Esophagus muscularis mucosa (tissue), 4 donors: Measurements from ENCODE around the gene ITPR1. TPM values are rescaled to one million over a fixed set of nuclear protein-coding genes. Genes with fewer than 3 reads are reported as not detected.

ENCODE experiments used
- DNase-seq: peaks from one replicate; pipeline ENCODE4 v3.0.0-alpha.2; 2017; ENCODE audit errors: extremely low spot score
- H3K27ac ChIP-seq, 4 donors: fragments of 200-600 bp; sonication (generic); replicated peaks in 1 of 4; 1 replicate in 3 of 4; 2 replicates in 1 of 4; pipeline ENCODE4 v1.5.1; 2016 to 2019; ENCODE audit warnings: mild to moderate bottlenecking in 1 of 4
- H3K27me3 ChIP-seq, 4 donors: fragments of 200-600 bp; sonication (generic); one replicate each; pipeline versions ENCODE4 v1.5.1 to v1.6.0; 2016 to 2019
- H3K36me3 ChIP-seq, 4 donors: fragments of 200-600 bp; sonication (generic); one replicate each; pipeline ENCODE4 v1.5.1; 2016 to 2019
- H3K4me1 ChIP-seq, 4 donors: fragments of 200-600 bp; sonication (generic); one replicate each; pipeline ENCODE4 v1.5.1; 2016 to 2019
- H3K4me3 ChIP-seq, 4 donors: fragments of 200-600 bp; sonication (generic); 1 replicate in 2 of 4; 2 replicates in 2 of 4; pipeline ENCODE4 v1.5.1; 2016 to 2019; ENCODE audit warnings: mild to moderate bottlenecking in 4 of 4, moderate library complexity in 1 of 4
- H3K9me3 ChIP-seq, 4 donors: fragments of 200-600 bp; sonication (generic); 1 replicate in 3 of 4; 2 replicates in 1 of 4; pipeline ENCODE4 v1.5.1; 2016 to 2019
- EP300 ChIP-seq: sonication (generic); formaldehyde crosslinking; IDR thresholded peaks from one replicate; pipeline ENCODE4 v1.6.1; 2017; ENCODE audit warnings: antibody characterized with exemption
- POLR2A ChIP-seq: fragments of 450-650 bp; IDR thresholded peaks from one replicate; pipeline ENCODE4 v1.6.1; 2017; ENCODE audit warnings: antibody characterized with exemption, moderate library complexity, mild to moderate bottlenecking, low read depth
- POLR2AphosphoS5 ChIP-seq, 2 donors: sonication (generic); formaldehyde crosslinking; IDR thresholded peaks; one replicate each; pipeline ENCODE4 v1.6.1; 2017; ENCODE audit warnings: antibody characterized with exemption in 2 of 2
- WGBS: methylation state at CpG from one replicate; pipeline ENCODE4 v1.1.5; 2018; 5-methylcytosine and 5-hydroxymethylcytosine counted together
- intact Hi-C: fragments of 100-400 bp; cut with DNase I; formaldehyde crosslinking; loops from one replicate; pipeline ENCODE4 v1.15.1; 2023
- total RNA-seq, 4 donors: library from RNA; depleted of rRNA; stranded (reverse); fragments of >200 nt; gene quantifications; one replicate each; pipeline versions ENCODE4 v1.1.0 to v1.2.1, GENCODE V29; 2016
- TF ChIP-seq, protein P1 (sequence below), 3 experiments: fragments of 200-600 bp in 2 of 3; fragments of 450-650 bp in 1 of 3; sonication (generic) in 2 of 3; IDR thresholded peaks; one replicate each; pipeline ENCODE4 v1.5.1; 2017 to 2019; ENCODE audit warnings: antibody characterized with exemption in 3 of 3, mild to moderate bottlenecking in 2 of 3, moderate library complexity in 1 of 3

Gene ITPR1
- total RNA-seq, 4 donors from 2014 or later: 204 to 271 (median 222) TPM

- peaks cover 0 to 5% (median 0%) of the 10 kb centered on the region in 4 donors for H3K36me3 ChIP-seq
- H3K27me3 ChIP-seq: no peaks in the 10 kb centered on the region
- 71% methylated on average over 5 of the region's 5 CpGs for WGBS
- H3K9me3 ChIP-seq: no peaks in the 10 kb centered on the region
- TF ChIP-seq, protein P1, sequence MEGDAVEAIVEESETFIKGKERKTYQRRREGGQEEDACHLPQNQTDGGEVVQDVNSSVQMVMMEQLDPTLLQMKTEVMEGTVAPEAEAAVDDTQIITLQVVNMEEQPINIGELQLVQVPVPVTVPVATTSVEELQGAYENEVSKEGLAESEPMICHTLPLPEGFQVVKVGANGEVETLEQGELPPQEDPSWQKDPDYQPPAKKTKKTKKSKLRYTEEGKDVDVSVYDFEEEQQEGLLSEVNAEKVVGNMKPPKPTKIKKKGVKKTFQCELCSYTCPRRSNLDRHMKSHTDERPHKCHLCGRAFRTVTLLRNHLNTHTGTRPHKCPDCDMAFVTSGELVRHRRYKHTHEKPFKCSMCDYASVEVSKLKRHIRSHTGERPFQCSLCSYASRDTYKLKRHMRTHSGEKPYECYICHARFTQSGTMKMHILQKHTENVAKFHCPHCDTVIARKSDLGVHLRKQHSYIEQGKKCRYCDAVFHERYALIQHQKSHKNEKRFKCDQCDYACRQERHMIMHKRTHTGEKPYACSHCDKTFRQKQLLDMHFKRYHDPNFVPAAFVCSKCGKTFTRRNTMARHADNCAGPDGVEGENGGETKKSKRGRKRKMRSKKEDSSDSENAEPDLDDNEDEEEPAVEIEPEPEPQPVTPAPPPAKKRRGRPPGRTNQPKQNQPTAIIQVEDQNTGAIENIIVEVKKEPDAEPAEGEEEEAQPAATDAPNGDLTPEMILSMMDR (IDR thresholded peaks at IDR 0.05): no peak
- TF ChIP-seq POLR2AphosphoS5 (IDR thresholded peaks at IDR 0.05) (no peak), EP300 (no peak), POLR2A (no peak)
- no peak for DNase-seq
- peak overlapping the region in 1 of 4 donors; percentile 24 for H3K27ac ChIP-seq
- no peak overlapping the region for H3K4me3 ChIP-seq
- peaks cover 0 to 24% (median 0%) of the 10 kb centered on the region in 4 donors for H3K4me1 ChIP-seq
- intact Hi-C loops: no loop called here
These were observed 357.2 kb downstream of the ITPR1 start for GRCh38 chr3:4850211-4850927.

DNA sequence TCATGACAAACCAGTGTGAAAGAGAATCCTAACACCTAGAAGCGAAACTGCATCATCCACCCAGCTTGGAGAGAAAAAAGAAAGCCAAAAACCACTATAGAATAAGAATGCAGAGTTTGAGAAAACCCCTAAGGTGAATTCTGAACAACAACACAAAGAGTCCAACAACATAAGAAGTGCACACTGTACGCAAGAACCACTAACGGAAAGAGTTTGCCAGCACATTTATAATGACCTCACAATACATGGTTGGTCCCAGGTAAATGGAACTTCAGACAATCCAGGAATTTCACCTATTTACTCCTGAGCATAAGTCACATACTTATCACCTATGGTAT is 357.7 kb downstream of the ITPR1 start:
- Histone ChIP-seq H3K36me3 (peaks cover 0 to 5% (median 0%) of the 10 kb centered on the region in 4 donors), H3K9me3 (no peaks in the 10 kb centered on the region), H3K4me3 (no peak overlapping the region), H3K4me1 (peaks cover 0 to 24% (median 0%) of the 10 kb centered on the region in 4 donors), H3K27me3 (no peaks in the 10 kb centered on the region), H3K27ac (no peak overlapping the region)
- DNase-seq: no peak
- TF ChIP-seq POLR2A (no peak), EP300 (no peak), POLR2AphosphoS5 (IDR thresholded peaks at IDR 0.05) (no peak)
- TF ChIP-seq, protein P1 (IDR thresholded peaks at IDR 0.05): no peak
- intact Hi-C loops: no loop called here
- 97% methylated on average over 3 of the region's 3 CpGs for WGBS

DNA sequence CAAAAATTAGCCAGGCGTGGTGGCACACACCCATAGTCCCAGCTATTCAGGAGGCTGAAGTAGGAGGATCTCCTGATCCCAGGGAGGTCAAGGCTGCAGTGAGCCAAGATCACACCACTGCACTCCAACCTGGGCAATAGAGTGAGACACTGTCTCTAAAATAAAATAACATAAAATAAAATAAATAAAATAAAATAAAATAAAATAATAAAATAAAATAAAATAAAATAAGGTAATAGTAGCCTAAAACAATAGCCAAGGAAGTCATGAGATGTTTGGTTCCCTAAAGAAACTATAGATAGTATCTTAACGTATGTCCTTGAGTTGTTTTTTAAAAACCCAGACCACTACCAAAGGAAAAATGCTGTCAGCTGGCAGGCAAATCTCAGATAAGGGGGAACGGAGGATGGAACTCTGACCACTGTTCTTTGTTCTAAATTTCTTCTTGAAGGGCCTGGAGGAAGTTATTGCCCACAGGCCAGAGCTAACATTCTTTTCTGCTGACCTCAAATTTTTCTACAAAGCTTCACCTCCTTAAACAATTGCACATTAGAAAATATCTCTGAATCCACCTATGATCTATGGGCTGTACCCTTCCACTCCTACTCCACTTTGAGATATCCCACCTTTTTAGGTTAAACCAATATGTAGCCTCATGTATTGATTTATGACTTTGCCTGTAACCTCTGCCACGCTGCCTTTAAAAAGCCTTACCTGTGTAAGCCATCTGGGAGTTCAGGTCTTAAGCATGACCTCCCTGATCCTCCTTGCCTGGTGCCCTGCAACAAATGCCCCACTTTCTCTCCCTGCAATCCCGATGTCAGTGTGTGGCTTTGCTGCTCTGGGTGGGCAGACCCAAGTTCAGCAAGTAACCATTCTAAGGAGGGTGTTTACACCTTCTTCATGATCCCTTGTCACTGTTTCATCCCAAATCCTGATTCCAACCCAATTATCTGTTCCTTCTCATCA is 359.9 kb downstream of the ITPR1 start:
- no peak overlapping the region for H3K27ac ChIP-seq
- H3K27me3 ChIP-seq: no peaks in the 10 kb centered on the region
- peaks cover 0 to 12% (median 0%) of the 10 kb centered on the region in 4 donors for H3K4me1 ChIP-seq
- H3K4me3 ChIP-seq: no peak overlapping the region
- H3K36me3 ChIP-seq: peaks cover 0 to 4% (median 0%) of the 10 kb centered on the region in 4 donors
- no peaks in the 10 kb centered on the region for H3K9me3 ChIP-seq
- TF ChIP-seq POLR2AphosphoS5 (IDR thresholded peaks at IDR 0.05): no peak
- TF ChIP-seq POLR2A: no peak
- no peak for TF ChIP-seq EP300
- TF ChIP-seq, protein P1 (IDR thresholded peaks at IDR 0.05): no peak
- WGBS: 83% methylated on average over 5 of the region's 5 CpGs
- intact Hi-C loops: no loop called here
- DNase-seq: no peak

DNA sequence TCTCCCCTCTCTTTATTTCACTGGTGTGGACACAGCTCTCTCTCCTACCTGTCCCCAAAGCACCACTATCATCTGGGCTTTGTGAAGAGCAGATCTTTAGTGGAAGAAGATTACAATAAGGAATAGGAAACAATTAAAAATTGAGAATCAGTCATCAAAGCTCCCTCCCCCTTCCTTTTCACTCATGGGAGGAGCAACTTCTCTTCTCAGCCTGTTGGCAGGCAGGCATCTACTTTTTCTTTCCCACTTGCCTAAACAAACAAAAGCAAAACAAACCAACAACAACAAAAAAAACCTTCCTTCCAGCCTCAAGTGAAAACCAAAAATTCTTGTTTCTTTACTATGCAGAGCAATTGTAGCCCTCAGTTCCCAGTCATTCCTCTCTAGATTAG is 360.6 kb downstream of the ITPR1 start:
- Histone ChIP-seq H3K4me1 (peaks cover 0 to 11% (median 0%) of the 10 kb centered on the region in 4 donors), H3K27ac (no peak overlapping the region), H3K9me3 (no peaks in the 10 kb centered on the region), H3K4me3 (no peak overlapping the region), H3K36me3 (no peaks in the 10 kb centered on the region), H3K27me3 (no peaks in the 10 kb centered on the region)
- intact Hi-C loops: no loop called here
- no peak for DNase-seq
- TF ChIP-seq POLR2A: no peak
- TF ChIP-seq, protein P1 (IDR thresholded peaks at IDR 0.05): no peak
- no peak for TF ChIP-seq POLR2AphosphoS5 (IDR thresholded peaks at IDR 0.05)
- TF ChIP-seq EP300: no peak
